Neural cell (in vitro differentiated cells): ENCODE results near the gene MXRA8. TPM values are rescaled to one million over a fixed set of nuclear protein-coding genes. Genes with fewer than 3 reads are reported as not detected.

Experiments
- H2AFZ ChIP-seq: fragments of 200-600, 300-800 bp; sonication (generic), shearing (Covaris generic); 2 replicates; pipeline ENCODE4 v1.6.0; 2014; ENCODE audit warnings: low read depth, mild to moderate bottlenecking, antibody characterized with exemption, low read length, moderate library complexity
- H3F3A ChIP-seq: fragments of 200-600 bp; shearing (Covaris generic); 2 replicates; pipeline ENCODE4 v1.6.1; 2016; ENCODE audit warnings: mild to moderate bottlenecking, moderate library complexity, mixed read lengths, antibody characterized with exemption, low read length; ENCODE audit not compliant: insufficient read depth, poor library complexity, severe bottlenecking
- H3K27ac ChIP-seq: fragments of 200-600, 300-800 bp; sonication (generic), shearing (Covaris generic); 2 replicates; pipeline ENCODE4 v1.5.1; 2014; ENCODE audit warnings: mild to moderate bottlenecking, low read length, moderate library complexity
- H3K27me3 ChIP-seq: fragments of 300-800, 200-600 bp; sonication (generic), shearing (Covaris generic); 2 replicates; pipeline ENCODE4 v1.6.0; 2014; ENCODE audit warnings: mild to moderate bottlenecking, low read depth, low read length, moderate library complexity; ENCODE audit not compliant: insufficient read depth
- H3K36me3 ChIP-seq: fragments of 300-800, 200-600 bp; sonication (generic), shearing (Covaris generic); 2 replicates; pipeline ENCODE4 v1.5.1; 2014; ENCODE audit warnings: mild to moderate bottlenecking, antibody characterized with exemption, low read length, moderate library complexity; ENCODE audit not compliant: insufficient read depth
- H3K4me2 ChIP-seq: fragments of 300-800, 200-600 bp; sonication (generic), shearing (Covaris generic); 2 replicates; pipeline ENCODE4 v1.6.0; 2014; ENCODE audit warnings: mild to moderate bottlenecking, low read length
- H3K4me3 ChIP-seq: fragments of 300-800, 200-600 bp; sonication (generic), shearing (Covaris generic); 2 replicates; pipeline ENCODE4 v1.5.1; 2014; ENCODE audit warnings: mild to moderate bottlenecking, low read length, moderate library complexity
- H3K79me2 ChIP-seq: fragments of 200-600 bp; shearing (Covaris generic); replicated peaks from 2 replicates; pipeline ENCODE4 v1.6.0; 2014; ENCODE audit warnings: mild to moderate bottlenecking, low read length, moderate library complexity; ENCODE audit not compliant: insufficient read depth
- H3K9ac ChIP-seq: fragments of 300-800, 200-600 bp; sonication (generic), shearing (Covaris generic); 2 replicates; pipeline ENCODE4 v1.6.1; 2016; ENCODE audit warnings: mild to moderate bottlenecking, low read length, mixed read lengths
- H3K9me2 ChIP-seq: fragments of 200-600 bp; shearing (Covaris generic); 2 replicates; pipeline ENCODE4 v1.6.1; 2016; ENCODE audit warnings: mild to moderate bottlenecking, low read length, mixed read lengths; ENCODE audit not compliant: insufficient read depth
- H3K9me3 ChIP-seq: fragments of 200-600, 300-800 bp; sonication (generic), shearing (Covaris generic); 2 replicates; pipeline ENCODE4 v1.6.1; 2016; ENCODE audit warnings: mild to moderate bottlenecking, mixed run types, low read length, moderate library complexity, mixed read lengths
- H4K20me1 ChIP-seq: fragments of 200-600 bp; shearing (Covaris generic); 2 replicates; pipeline ENCODE4 v1.6.1; 2016; ENCODE audit warnings: mild to moderate bottlenecking, mixed run types; ENCODE audit not compliant: insufficient read depth
- EP300 ChIP-seq: fragments of 450-650 bp; conservative IDR thresholded peaks from 2 replicates; pipeline ENCODE4 v1.6.1; 2014; ENCODE audit warnings: antibody characterized with exemption, mild to moderate bottlenecking, moderate library complexity; ENCODE audit not compliant: poor library complexity, severe bottlenecking
- EZH2 ChIP-seq: fragments of 200-600, 300-800 bp; shearing (Covaris generic), sonication (generic); IDR thresholded peaks from 2 replicates; pipeline ENCODE4 v1.6.1; 2014; ENCODE audit warnings: antibody characterized with exemption, low read length, borderline replicate concordance, mild to moderate bottlenecking; ENCODE audit not compliant: insufficient read depth, poor library complexity, severe bottlenecking
- MXI1 ChIP-seq: fragments of 450-650 bp; conservative IDR thresholded peaks from 2 replicates; pipeline ENCODE4 v1.6.1; 2014; ENCODE audit warnings: antibody characterized with exemption, mild to moderate bottlenecking; ENCODE audit not compliant: poor library complexity, severe bottlenecking
- POLR2AphosphoS5 ChIP-seq: IDR thresholded peaks from 2 replicates; pipeline ENCODE4 v1.6.1; 2012
- RAD21 ChIP-seq: fragments of 450-650 bp; conservative IDR thresholded peaks from 2 replicates; pipeline ENCODE4 v1.6.1; 2014; ENCODE audit warnings: antibody characterized with exemption, mild to moderate bottlenecking, moderate library complexity
- SMC3 ChIP-seq: fragments of 450-650 bp; conservative IDR thresholded peaks from 2 replicates; pipeline ENCODE4 v1.6.1; 2014; ENCODE audit warnings: antibody characterized with exemption, mild to moderate bottlenecking, moderate library complexity; ENCODE audit not compliant: poor library complexity
- TAF1 ChIP-seq: IDR thresholded peaks from 2 replicates; pipeline ENCODE4 v1.6.1; 2012; ENCODE audit warnings: low read depth
- polyA plus RNA-seq: library from polyadenylated mRNA; depleted of rRNA; stranded (reverse); fragments of >200 nt; gene quantifications from 2 replicates; pipeline ENCODE4 v1.2.3, GENCODE V29; 2014
- TF ChIP-seq, protein P1 (sequence below): fragments of 450-650 bp; IDR thresholded peaks from 2 replicates; pipeline ENCODE4 v1.5.1; 2014; ENCODE audit warnings: antibody characterized with exemption, mild to moderate bottlenecking, moderate library complexity; ENCODE audit not compliant: poor library complexity, severe bottlenecking
- TF ChIP-seq, protein P2 (sequence below): IDR thresholded peaks from 2 replicates; pipeline ENCODE4 v1.6.1; 2012; ENCODE audit warnings: borderline replicate concordance

Gene MXRA8
- polyA plus RNA-seq, 1 donor from 2014 or later, result 1.7 TPM

DNA sequence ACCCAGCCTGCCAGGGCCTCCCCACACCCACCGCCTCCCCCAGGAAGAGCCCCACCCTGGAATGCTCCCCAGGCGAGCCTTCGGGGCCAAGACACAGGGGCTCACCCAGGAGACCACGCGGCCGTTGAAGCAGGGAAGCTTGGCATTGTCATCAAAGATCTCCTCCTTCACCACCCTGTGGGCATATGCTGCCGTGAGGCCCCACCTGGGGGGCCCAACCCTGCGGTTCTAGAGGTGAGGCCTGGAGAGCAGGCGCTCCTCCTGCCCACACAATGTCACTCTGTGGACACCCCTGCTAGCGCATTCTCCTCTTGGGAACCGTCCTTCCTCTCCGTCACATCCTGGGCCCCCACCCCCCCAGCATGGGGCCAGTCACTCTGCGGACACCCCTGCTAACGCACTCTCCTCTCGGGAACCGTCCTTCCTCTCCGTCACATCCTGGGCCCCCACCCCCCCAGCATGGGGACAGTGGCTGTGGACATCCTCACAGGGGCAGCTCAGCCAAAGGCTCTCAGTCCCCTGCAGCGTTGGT is 15.7 kb downstream of the MXRA8 start:
- no peaks in the 10 kb centered on the region for H3F3A ChIP-seq
- H3K27me3 ChIP-seq, result no peaks in the 10 kb centered on the region
- no peaks in the 10 kb centered on the region for H3K9me2 ChIP-seq
- H3K4me2 ChIP-seq, result no peak overlapping the region
- H3K9ac ChIP-seq, result no peak overlapping the region
- no peak overlapping the region for H3K27ac ChIP-seq
- H3K36me3 ChIP-seq, result no peaks in the 10 kb centered on the region
- H3K4me3 ChIP-seq, result no peak overlapping the region
- no peaks in the 10 kb centered on the region for H3K9me3 ChIP-seq
- peaks cover 5% of the 10 kb centered on the region for H3K79me2 ChIP-seq
- peaks cover 9% of the 10 kb centered on the region for H4K20me1 ChIP-seq
- no peak for TF ChIP-seq POLR2AphosphoS5
- TF ChIP-seq SMC3, result no peak
- TF ChIP-seq, protein P1, sequence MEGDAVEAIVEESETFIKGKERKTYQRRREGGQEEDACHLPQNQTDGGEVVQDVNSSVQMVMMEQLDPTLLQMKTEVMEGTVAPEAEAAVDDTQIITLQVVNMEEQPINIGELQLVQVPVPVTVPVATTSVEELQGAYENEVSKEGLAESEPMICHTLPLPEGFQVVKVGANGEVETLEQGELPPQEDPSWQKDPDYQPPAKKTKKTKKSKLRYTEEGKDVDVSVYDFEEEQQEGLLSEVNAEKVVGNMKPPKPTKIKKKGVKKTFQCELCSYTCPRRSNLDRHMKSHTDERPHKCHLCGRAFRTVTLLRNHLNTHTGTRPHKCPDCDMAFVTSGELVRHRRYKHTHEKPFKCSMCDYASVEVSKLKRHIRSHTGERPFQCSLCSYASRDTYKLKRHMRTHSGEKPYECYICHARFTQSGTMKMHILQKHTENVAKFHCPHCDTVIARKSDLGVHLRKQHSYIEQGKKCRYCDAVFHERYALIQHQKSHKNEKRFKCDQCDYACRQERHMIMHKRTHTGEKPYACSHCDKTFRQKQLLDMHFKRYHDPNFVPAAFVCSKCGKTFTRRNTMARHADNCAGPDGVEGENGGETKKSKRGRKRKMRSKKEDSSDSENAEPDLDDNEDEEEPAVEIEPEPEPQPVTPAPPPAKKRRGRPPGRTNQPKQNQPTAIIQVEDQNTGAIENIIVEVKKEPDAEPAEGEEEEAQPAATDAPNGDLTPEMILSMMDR, result no peak
- no peak for TF ChIP-seq RAD21
- TF ChIP-seq EZH2, result no peak
- TF ChIP-seq MXI1, result no peak
- TF ChIP-seq, protein P2, sequence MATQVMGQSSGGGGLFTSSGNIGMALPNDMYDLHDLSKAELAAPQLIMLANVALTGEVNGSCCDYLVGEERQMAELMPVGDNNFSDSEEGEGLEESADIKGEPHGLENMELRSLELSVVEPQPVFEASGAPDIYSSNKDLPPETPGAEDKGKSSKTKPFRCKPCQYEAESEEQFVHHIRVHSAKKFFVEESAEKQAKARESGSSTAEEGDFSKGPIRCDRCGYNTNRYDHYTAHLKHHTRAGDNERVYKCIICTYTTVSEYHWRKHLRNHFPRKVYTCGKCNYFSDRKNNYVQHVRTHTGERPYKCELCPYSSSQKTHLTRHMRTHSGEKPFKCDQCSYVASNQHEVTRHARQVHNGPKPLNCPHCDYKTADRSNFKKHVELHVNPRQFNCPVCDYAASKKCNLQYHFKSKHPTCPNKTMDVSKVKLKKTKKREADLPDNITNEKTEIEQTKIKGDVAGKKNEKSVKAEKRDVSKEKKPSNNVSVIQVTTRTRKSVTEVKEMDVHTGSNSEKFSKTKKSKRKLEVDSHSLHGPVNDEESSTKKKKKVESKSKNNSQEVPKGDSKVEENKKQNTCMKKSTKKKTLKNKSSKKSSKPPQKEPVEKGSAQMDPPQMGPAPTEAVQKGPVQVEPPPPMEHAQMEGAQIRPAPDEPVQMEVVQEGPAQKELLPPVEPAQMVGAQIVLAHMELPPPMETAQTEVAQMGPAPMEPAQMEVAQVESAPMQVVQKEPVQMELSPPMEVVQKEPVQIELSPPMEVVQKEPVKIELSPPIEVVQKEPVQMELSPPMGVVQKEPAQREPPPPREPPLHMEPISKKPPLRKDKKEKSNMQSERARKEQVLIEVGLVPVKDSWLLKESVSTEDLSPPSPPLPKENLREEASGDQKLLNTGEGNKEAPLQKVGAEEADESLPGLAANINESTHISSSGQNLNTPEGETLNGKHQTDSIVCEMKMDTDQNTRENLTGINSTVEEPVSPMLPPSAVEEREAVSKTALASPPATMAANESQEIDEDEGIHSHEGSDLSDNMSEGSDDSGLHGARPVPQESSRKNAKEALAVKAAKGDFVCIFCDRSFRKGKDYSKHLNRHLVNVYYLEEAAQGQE, result no peak
- no peak for TF ChIP-seq TAF1
- TF ChIP-seq EP300, result no peak
- no peak overlapping the region for H2AFZ ChIP-seq

DNA sequence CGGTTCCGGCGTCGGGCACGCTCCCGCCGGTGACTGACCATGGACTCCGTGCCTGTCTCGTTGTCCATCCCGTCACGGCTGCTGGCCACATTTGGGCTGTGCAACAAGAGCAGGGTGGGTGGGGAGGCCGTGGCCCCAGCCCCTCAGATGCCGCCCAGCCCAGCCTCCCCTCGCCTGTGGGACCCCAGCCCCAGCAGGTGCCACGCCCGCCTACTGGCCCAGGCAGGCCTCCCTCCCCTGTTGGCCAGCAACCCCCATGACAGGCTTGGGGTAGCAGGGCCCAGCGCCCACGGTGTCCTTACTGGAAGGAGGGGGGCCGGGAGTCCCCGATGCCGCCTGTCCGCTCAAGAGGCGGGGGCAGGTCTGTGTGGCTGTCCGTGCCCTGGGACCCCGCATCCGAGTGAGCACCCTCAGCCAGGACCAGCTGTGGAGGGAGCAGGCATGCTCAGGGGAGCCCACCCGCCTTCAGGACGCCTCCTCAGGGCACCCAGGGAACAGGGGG is 16.2 kb downstream of the MXRA8 start:
- H3K27me3 ChIP-seq, result no peaks in the 10 kb centered on the region
- TF ChIP-seq EZH2, result no peak
- no peak for TF ChIP-seq POLR2AphosphoS5
- TF ChIP-seq TAF1, result no peak
- TF ChIP-seq, protein P2, result no peak
- no peak for TF ChIP-seq RAD21
- TF ChIP-seq, protein P1, result no peak
- TF ChIP-seq SMC3, result no peak
- TF ChIP-seq EP300, result no peak
- no peak for TF ChIP-seq MXI1
- no peaks in the 10 kb centered on the region for H3K36me3 ChIP-seq
- H3F3A ChIP-seq, result no peaks in the 10 kb centered on the region
- H3K9me3 ChIP-seq, result no peaks in the 10 kb centered on the region
- no peak overlapping the region for H3K27ac ChIP-seq
- no peak overlapping the region for H3K9ac ChIP-seq
- H3K4me2 ChIP-seq, result no peak overlapping the region
- H3K9me2 ChIP-seq, result no peaks in the 10 kb centered on the region
- H3K4me3 ChIP-seq, result no peak overlapping the region
- peaks cover 9% of the 10 kb centered on the region for H4K20me1 ChIP-seq
- H2AFZ ChIP-seq, result no peak overlapping the region
- no peaks in the 10 kb centered on the region for H3K79me2 ChIP-seq
